ENCODE data around the gene IQGAP2.
"Not testable (repeated sequence)": the region's sequence is repeated elsewhere in the genome, so short reads cannot be mapped to it uniquely, and the experiment has no call there.

Gene IQGAP2

DNA sequence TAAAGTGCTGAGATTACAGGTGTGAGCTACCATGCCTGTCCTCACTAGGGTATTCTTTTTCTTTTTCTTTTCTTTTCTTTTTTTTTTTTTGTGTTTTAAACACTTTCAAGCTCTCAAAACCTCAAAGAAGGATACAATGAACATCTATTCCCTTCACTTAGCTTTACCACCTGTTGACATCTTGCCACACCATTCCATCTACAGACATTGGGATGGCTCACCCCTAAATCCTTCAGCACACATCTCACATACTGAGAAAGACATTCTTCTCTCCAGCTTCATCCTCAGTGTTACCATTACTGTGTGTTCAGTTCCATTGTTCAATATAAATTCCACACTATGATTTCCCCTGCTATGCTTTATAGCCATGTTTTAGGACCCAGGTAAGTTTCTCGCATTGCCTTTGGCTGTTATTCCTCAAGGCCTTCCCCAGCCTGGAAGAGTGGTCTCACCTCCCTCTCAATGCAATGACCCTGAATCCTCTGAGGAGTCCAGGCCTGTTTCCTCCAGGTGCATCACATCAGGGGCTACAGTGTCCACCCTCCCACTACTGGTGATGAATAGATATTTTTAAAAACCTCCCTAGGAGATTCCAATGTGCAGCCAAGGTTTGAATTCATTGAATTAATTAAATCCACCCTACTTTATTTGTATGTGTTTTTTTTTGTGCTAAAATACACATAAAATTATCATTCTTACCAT lies 16.7 kb downstream of the IQGAP2 start:
- no peak for ATAC-seq

DNA sequence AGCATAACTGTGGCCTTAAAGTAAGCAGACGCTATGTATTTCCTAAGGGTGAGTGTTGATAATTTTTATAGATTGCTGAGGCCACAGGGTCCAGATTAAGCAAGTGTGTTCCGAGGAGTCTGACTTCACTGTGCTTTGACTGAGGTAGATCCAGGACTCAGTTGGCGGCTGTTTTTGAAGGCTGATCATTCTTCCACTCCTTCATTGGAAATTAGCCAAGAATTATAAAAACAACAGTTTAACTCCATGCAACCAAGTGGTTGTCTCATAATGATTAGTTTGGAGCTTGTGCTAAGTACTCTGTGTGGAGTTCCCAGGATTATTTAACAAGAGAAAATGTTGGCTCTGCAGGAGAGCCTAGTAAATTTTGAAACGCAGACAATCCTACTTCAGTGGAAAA lies 19.1 kb downstream of the IQGAP2 start:
- no peak for ATAC-seq

GRCh38 chr5:76422742-76423141 lies 19.7 kb downstream of the IQGAP2 start:
- no peak for ATAC-seq

DNA sequence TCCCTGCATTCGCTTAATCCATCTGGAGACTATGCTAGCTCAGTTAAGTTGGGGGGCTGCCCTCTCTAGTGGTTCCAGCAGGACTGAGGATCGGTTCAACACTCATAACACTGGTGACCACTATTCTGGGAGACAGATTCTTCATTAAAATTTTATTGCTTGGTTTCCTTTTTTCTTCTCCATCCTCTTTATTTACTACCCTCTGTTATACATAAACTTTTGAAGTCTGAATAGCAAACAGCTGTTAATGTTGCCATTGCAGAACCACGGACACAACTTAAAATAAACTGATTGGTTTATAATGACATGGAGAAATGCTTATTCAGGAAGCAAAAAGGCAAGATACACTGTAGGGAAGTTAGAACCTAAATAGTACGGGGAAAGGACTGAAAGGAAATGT lies 22.1 kb downstream of the IQGAP2 start:
- ATAC-seq, result no peak

DNA sequence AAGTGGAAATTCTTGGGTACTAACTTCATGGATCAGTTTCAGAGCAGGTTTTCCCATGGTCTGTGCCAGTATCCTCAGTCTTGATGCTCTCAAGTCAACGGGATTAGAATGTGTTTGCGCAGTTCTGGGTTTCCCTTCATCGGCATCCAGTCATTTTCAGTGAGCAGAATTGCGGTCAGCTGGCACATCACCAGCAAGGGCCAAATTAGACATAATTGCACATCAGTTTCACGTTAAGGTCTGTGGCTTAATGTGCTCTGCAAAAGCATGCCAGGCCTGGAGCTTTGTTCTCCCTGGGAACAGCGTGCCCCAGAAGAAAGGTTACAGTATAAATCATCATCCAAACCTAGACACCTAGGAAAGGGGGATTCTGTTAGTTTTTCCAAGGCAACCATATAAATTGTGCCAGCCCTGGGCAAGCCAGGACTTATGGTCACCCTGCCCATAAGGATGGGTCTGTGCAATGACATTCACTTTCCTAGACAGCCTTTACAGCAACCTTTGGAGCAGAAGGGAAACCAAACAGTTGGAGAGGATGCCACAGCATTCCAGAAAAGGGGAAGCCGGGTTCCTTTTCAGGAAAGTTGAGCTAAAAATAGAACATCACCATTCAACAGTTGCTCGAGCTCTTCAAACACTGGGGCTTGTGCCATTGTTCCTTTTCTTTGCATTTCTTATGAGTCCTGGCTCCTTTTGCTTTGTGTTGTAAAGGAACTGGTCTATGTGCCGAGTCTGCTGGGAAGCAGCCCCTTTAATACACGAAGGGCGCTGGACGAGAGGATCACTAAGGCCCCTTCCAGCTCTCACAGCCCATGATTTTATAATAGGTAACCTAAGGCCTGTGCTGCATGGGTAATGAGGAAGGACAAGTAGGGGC lies 23.1 kb downstream of the IQGAP2 start:
- ATAC-seq, result no peak

GRCh38 chr5:76427206-76428140 lies 24.4 kb downstream of the IQGAP2 start:
- no peak for ATAC-seq

DNA sequence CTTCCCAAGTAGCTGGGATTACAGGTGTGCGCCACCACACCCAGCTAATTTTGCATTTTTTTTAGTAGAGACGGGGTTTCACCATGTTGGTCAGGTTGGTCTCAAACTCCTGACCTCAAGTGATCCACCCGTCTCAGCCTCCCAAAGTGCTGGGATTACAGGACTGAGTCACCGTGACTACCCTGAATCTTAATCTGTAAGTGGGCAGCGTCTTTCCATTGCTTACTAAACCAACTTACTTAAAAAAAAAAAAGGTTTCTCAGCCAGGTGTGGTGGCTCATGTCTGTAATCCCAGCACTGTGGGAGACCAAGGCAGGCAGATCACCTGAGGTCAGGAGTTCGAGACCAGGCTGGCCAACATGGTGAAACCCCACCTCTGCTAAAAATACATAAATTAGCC lies 25.5 kb downstream of the IQGAP2 start:
- not testable (repeated sequence) for ATAC-seq

DNA sequence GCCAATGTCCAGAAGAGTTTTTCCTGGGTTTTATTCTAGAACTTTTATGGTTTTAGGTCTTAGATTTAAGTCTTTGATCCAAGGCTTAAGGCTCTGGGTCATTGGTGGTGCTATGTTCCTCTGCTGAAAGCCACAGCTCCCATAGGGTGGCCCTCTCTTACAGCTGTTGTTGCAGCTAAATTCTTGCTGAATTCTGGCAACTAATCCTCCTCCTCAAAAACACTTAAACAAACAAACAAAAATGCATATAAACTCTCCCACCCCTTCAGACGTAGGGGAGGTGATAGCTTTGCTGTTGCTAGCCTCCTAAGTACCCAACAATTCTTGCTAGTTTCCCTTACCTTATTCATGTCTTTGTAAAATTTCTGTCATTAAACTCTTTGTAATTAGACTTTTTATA lies 30.2 kb downstream of the IQGAP2 start:
- no peak for ATAC-seq

- ATAC-seq, result not testable (repeated sequence)
These were observed 34.4 kb downstream of the IQGAP2 start for GRCh38 chr5:76437507-76437906.

DNA sequence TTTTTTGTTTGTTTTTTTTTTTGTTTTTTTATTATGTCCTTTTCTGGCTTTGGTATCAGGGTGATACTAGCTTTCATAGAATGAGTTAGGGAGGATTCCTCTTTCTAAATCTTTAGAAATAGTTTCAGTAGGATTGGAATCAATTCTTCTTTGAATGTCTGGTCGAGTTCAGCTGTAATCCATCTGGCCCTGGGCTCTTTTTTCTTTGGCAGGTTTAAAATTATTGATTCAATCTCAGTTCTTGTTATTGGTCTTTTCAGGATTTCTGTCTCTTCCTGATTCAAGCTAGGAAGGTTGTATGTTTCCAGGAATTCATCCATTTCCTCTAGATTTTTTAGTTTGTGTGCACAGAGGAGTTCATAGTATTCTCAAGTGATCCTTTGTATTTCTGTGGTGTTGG lies 34.9 kb downstream of the IQGAP2 start:
- no peak for ATAC-seq

GRCh38 chr5:76439201-76439600 lies 36.1 kb downstream of the IQGAP2 start:
- ATAC-seq, result no peak

GRCh38 chr5:76439929-76440328 lies 36.8 kb downstream of the IQGAP2 start:
- no peak for ATAC-seq

GRCh38 chr5:76441101-76441500 lies 38.0 kb downstream of the IQGAP2 start:
- no peak for ATAC-seq

GRCh38 chr5:76441890-76442673 lies 39.0 kb downstream of the IQGAP2 start:
- no peak for ATAC-seq

DNA sequence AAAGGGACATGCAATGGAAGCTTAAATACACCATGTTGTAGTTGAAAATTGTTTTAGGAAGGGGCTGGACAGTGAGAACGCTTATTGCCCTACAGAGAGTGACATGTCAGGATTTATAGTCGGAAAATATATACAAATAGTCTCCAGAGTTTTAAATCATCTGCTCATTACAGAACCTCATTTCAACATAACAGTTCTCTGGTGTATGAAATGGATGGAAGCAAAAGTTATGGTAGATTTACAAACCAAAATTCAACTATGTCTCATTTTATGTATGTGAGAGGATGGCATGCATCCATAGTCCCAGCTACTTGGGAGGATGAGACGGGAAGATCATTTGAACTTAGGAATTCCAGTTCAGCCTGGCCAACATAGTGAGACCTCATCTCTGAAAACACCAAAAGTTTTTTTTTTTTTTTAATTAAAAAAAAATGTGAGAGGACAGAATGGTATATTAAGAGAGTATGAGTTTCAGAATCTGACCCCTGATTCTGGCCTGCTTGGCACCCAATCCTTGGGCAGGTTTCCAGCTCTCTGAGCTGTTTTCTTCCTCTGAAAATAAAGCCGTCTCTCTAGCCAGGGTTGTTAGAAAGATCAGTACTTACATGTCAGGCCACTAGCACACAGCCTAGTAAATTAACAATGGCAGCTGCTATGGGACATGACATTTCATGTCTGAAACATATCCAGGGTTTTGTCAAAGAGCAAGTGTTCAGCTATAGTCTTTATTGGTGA lies 40.1 kb downstream of the IQGAP2 start:
- no peak for ATAC-seq

DNA sequence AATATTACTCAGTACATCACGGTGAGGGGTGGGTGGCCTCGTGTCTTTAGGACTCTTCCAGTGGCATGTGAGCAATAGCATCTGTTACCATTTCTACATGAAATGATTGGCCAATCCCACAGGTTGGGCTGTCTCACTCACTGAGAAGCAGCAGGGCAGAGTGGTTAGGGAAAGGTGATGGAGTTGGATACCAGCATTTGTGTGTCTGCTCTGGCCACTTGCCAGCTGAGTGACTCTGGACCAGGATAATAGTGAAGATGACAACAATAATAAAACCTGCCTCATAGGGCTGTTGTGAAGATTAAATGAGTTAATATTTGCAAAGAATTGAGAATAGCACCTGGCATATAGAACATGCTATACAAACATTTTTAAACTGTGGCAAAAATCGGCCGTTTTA lies 42.0 kb downstream of the IQGAP2 start:
- no peak for ATAC-seq

DNA sequence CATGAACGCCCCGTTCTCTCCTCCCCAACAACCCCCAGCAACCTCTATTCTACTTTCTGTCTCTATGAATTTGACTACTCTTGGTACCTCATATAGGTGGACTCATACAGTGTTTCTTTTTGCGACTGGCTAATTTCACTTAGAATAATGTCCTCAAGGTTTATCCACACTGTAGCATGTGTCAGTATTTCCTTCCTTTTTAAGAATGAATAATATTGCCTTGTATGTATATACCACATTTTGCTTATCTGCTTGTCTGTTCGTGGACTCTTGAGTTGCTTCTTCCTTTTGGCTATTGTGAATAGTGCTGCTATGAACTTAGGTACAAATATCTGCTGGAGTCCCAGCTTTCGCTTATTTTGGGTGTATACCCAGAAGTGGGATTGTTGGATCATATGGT lies 42.7 kb downstream of the IQGAP2 start:
- no peak for ATAC-seq

- no peak for ATAC-seq
These were observed 43.7 kb downstream of the IQGAP2 start for GRCh38 chr5:76446776-76447175.

DNA sequence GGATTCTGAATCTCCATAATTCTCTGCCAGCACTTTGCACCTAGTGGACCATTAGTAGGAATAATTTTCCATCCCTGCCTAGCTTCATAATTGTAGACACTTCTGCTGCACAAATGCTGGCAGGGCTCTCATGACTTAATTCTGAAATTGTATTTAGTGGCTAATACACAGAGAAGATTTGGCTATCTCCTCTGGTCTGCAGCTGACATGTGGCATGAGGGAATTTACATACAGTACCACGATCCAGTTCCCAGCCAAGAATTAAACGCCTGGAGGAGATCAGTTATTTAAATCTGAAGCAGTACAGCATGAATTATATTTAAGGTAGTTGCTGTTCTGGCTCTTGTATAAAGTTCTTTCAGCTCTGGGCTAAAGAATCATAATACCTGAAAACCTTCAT lies 46.5 kb downstream of the IQGAP2 start:
- ATAC-seq, result no peak

DNA sequence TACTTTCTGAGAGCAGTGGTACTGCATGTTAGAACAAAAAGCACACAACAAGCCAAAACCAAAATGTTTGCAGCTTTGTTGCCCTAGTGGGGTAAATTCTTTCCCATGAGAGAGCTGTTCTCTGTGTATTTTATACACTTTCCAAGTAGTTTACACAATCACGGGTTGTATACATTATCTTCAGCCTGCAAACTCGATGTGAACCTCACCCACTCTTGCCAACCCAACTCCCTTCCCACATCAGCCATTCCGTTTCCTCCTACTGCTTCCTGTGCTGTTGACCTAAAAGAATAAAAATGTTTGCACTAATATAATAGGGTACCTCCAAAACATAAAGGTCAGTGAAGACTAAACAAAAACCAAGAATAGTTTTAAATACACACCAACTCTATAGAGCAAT lies 47.0 kb downstream of the IQGAP2 start:
- no peak for ATAC-seq

- peak in 1 of 2 donors; percentile 51 for ATAC-seq
These were observed 48.1 kb downstream of the IQGAP2 start for GRCh38 chr5:76451031-76451701.
